Activated naive CD8-positive, alpha-beta T cell (primary cell): ENCODE data around the gene CCDC73.

ENCODE experiments used
- H3K27ac Mint-ChIP-seq: one replicate; pipeline ENCODE4 v1.8.0; 2021; ENCODE audit warnings: mixed read lengths
- H3K27me3 Mint-ChIP-seq: one replicate; pipeline ENCODE4 v1.8.0; 2021; ENCODE audit warnings: mixed read lengths
- H3K36me3 Mint-ChIP-seq: one replicate; pipeline ENCODE4 v1.8.0; 2021; ENCODE audit warnings: mixed read lengths
- H3K4me1 Mint-ChIP-seq: one replicate; pipeline ENCODE4 v1.8.0; 2021; ENCODE audit warnings: low read depth, mixed read lengths
- H3K4me3 Mint-ChIP-seq: one replicate; pipeline ENCODE4 v1.8.0; 2021; ENCODE audit warnings: mild to moderate bottlenecking, mixed read lengths
- H3K9me3 Mint-ChIP-seq: one replicate; pipeline ENCODE4 v1.8.0; 2021; ENCODE audit warnings: low read depth, mixed read lengths

Gene CCDC73

GRCh38 chr11:32573228-32573627 is 221.2 kb downstream of the CCDC73 start:
- H3K9me3 Mint-ChIP-seq: no peaks in the 10 kb centered on the region
- H3K4me1 Mint-ChIP-seq: peaks cover 2% of the 10 kb centered on the region
- H3K4me3 Mint-ChIP-seq: no peak overlapping the region

GRCh38 chr11:32571039-32571438 is 223.4 kb downstream of the CCDC73 start:
- Mint-ChIP-seq H3K36me3 (no peaks in the 10 kb centered on the region), H3K27me3 (peaks cover 4% of the 10 kb centered on the region), H3K9me3 (no peaks in the 10 kb centered on the region), H3K4me1 (peaks cover 12% of the 10 kb centered on the region), H3K4me3 (no peak overlapping the region), H3K27ac (no peak overlapping the region)

More at GRCh38 chr11:32573228-32573627, 221.2 kb downstream of the CCDC73 start:
- H3K27me3 Mint-ChIP-seq: peaks cover 4% of the 10 kb centered on the region
- H3K27ac Mint-ChIP-seq: no peak overlapping the region
- H3K36me3 Mint-ChIP-seq: no peaks in the 10 kb centered on the region

GRCh38 chr11:32569313-32569881 is 225.1 kb downstream of the CCDC73 start:
- H3K9me3 Mint-ChIP-seq: no peaks in the 10 kb centered on the region
- H3K36me3 Mint-ChIP-seq: no peaks in the 10 kb centered on the region
- H3K4me3 Mint-ChIP-seq: no peak overlapping the region
- H3K27me3 Mint-ChIP-seq: no peaks in the 10 kb centered on the region
- H3K27ac Mint-ChIP-seq: no peak overlapping the region
- peaks cover 12% of the 10 kb centered on the region for H3K4me1 Mint-ChIP-seq

- Mint-ChIP-seq H3K4me1 (peaks cover 12% of the 10 kb centered on the region), H3K27ac (peak overlapping the region; percentile 19), H3K9me3 (no peaks in the 10 kb centered on the region), H3K36me3 (no peaks in the 10 kb centered on the region), H3K4me3 (no peak overlapping the region), H3K27me3 (no peaks in the 10 kb centered on the region)
Measured at GRCh38 chr11:32567154-32567553, 227.3 kb downstream of the CCDC73 start.

- H3K36me3 Mint-ChIP-seq: no peaks in the 10 kb centered on the region
- no peaks in the 10 kb centered on the region for H3K9me3 Mint-ChIP-seq
- H3K27me3 Mint-ChIP-seq: no peaks in the 10 kb centered on the region
- H3K4me1 Mint-ChIP-seq: peaks cover 12% of the 10 kb centered on the region
- no peak overlapping the region for H3K27ac Mint-ChIP-seq
- H3K4me3 Mint-ChIP-seq: no peak overlapping the region
Measured at GRCh38 chr11:32566517-32566916, 227.9 kb downstream of the CCDC73 start.

GRCh38 chr11:32563600-32563959 is 230.9 kb downstream of the CCDC73 start:
- Mint-ChIP-seq H3K27me3 (no peaks in the 10 kb centered on the region), H3K4me1 (peaks cover 10% of the 10 kb centered on the region), H3K36me3 (no peaks in the 10 kb centered on the region), H3K27ac (no peak overlapping the region), H3K9me3 (no peaks in the 10 kb centered on the region), H3K4me3 (no peak overlapping the region)

- no peaks in the 10 kb centered on the region for H3K27me3 Mint-ChIP-seq
- H3K27ac Mint-ChIP-seq: no peak overlapping the region
- H3K9me3 Mint-ChIP-seq: no peaks in the 10 kb centered on the region
- no peaks in the 10 kb centered on the region for H3K36me3 Mint-ChIP-seq
- peaks cover 10% of the 10 kb centered on the region for H3K4me1 Mint-ChIP-seq
- H3K4me3 Mint-ChIP-seq: no peak overlapping the region
Measured at GRCh38 chr11:32562839-32563599, 231.4 kb downstream of the CCDC73 start.

GRCh38 chr11:32561835-32562234 is 232.6 kb downstream of the CCDC73 start:
- Mint-ChIP-seq H3K9me3 (no peaks in the 10 kb centered on the region), H3K4me1 (peaks cover 6% of the 10 kb centered on the region), H3K36me3 (no peaks in the 10 kb centered on the region), H3K27me3 (no peaks in the 10 kb centered on the region), H3K27ac (no peak overlapping the region), H3K4me3 (no peak overlapping the region)

GRCh38 chr11:32555895-32556294 is 238.6 kb downstream of the CCDC73 start:
- peaks cover 5% of the 10 kb centered on the region for H3K27me3 Mint-ChIP-seq
- H3K4me3 Mint-ChIP-seq: no peak overlapping the region
- H3K9me3 Mint-ChIP-seq: no peaks in the 10 kb centered on the region
- H3K27ac Mint-ChIP-seq: no peak overlapping the region
- no peaks in the 10 kb centered on the region for H3K4me1 Mint-ChIP-seq
- no peaks in the 10 kb centered on the region for H3K36me3 Mint-ChIP-seq

GRCh38 chr11:32555091-32555490 is 239.4 kb downstream of the CCDC73 start:
- no peak overlapping the region for H3K4me3 Mint-ChIP-seq
- H3K27me3 Mint-ChIP-seq: peaks cover 5% of the 10 kb centered on the region
- H3K27ac Mint-ChIP-seq: no peak overlapping the region
- H3K36me3 Mint-ChIP-seq: no peaks in the 10 kb centered on the region
- no peaks in the 10 kb centered on the region for H3K4me1 Mint-ChIP-seq
- H3K9me3 Mint-ChIP-seq: no peaks in the 10 kb centered on the region
